Smooth muscle cell (in vitro differentiated cells): ENCODE data around the gene MAP7D3. TPM values are rescaled to one million over a fixed set of nuclear protein-coding genes. Genes with fewer than 3 reads are reported as not detected.

Experiments used
- DNase-seq: peaks from one replicate; lab custom pipeline; 2025; ENCODE audit not compliant: unreplicated experiment; lab: John Stamatoyannopoulos, UW
- H2AFZ ChIP-seq: fragments of 200-600 bp; sonication (generic); 2 replicates; pipeline ENCODE4 v1.6.0; 2016; ENCODE audit warnings: antibody characterized with exemption, low read depth, mild to moderate bottlenecking
- H3F3A ChIP-seq: fragments of 200-600 bp; sonication (generic); 2 replicates; pipeline ENCODE4 v1.6.0; 2017; ENCODE audit warnings: antibody characterized with exemption, low read depth
- H3K27ac ChIP-seq: fragments of 200-600 bp; sonication (generic); 2 replicates; pipeline ENCODE4 v1.5.1; 2016; ENCODE audit warnings: low read depth, mild to moderate bottlenecking
- H3K27me3 ChIP-seq: fragments of 200-600 bp; sonication (generic); 2 replicates; pipeline ENCODE4 v1.6.1; 2016; ENCODE audit warnings: low read depth, mild to moderate bottlenecking
- H3K36me3 ChIP-seq: fragments of 200-600 bp; sonication (generic); 2 replicates; pipeline ENCODE4 v1.5.1; 2016; ENCODE audit warnings: low read depth
- H3K4me1 ChIP-seq: fragments of 200-600 bp; sonication (generic); 2 replicates; pipeline ENCODE4 v1.5.1; 2016; ENCODE audit warnings: low read depth
- H3K4me2 ChIP-seq: fragments of 200-600 bp; sonication (generic); 2 replicates; pipeline ENCODE4 v1.6.0; 2016; ENCODE audit warnings: mild to moderate bottlenecking
- H3K4me3 ChIP-seq: fragments of 200-600 bp; sonication (generic); 2 replicates; pipeline ENCODE4 v1.5.1; 2016; ENCODE audit warnings: mild to moderate bottlenecking
- H3K79me2 ChIP-seq: fragments of 200-600 bp; sonication (generic); 2 replicates; pipeline ENCODE4 v1.6.0; 2016; ENCODE audit warnings: low read depth, mild to moderate bottlenecking
- H3K9ac ChIP-seq: fragments of 200-600 bp; sonication (generic); 2 replicates; pipeline ENCODE4 v1.6.0; 2016; ENCODE audit warnings: low read depth
- H3K9me3 ChIP-seq: fragments of 200-600 bp; sonication (generic); replicated peaks from 2 replicates; pipeline ENCODE4 v1.5.1; 2016; ENCODE audit warnings: low read depth
- H4K20me1 ChIP-seq: fragments of 200-600 bp; sonication (generic); 2 replicates; pipeline ENCODE4 v1.6.0; 2016; ENCODE audit warnings: low read depth
- CTCF ChIP-seq: fragments of 200-600 bp; sonication (generic); IDR thresholded peaks from 2 replicates; pipeline ENCODE4 v1.5.1; 2017; ENCODE audit warnings: borderline replicate concordance, mild to moderate bottlenecking, antibody characterized with exemption; ENCODE audit not compliant: insufficient read depth, poor library complexity, severe bottlenecking
- WGBS: methylation state at CpG from one replicate; pipeline ENCODE4 v1.1.7; 2016; ENCODE audit warnings: low lambda C conversion rate; 5-methylcytosine and 5-hydroxymethylcytosine counted together
- polyA plus RNA-seq: library from polyadenylated mRNA; unstranded; fragments of >200 nt; fragmentation: Nextera tagmentation; extraction: Ambion mirVana; gene quantifications from 2 replicates; pipeline ENCODE4 v1.2.1, GENCODE V29; 2016
- total RNA-seq: library from RNA; depleted of rRNA; stranded (reverse); fragments of >200 nt; gene quantifications from 2 replicates; pipeline ENCODE4 v1.2.3, GENCODE V29; 2014

MAP7D3 gene
- total and polyA plus RNA-seq, 2 experiments from 2014 or later, result 8.1 to 9.3 TPM

GRCh38 chrX:136268051-136269048, 17.1 kb upstream of the MAP7D3 start:
- Histone ChIP-seq H3K36me3 (no peaks in the 10 kb centered on the region), H3K27ac (no peak overlapping the region), H3K4me1 (no peaks in the 10 kb centered on the region), H3F3A (no peaks in the 10 kb centered on the region), H3K9me3 (no peaks in the 10 kb centered on the region), H3K9ac (no peak overlapping the region), H2AFZ (no peak overlapping the region), H4K20me1 (no peaks in the 10 kb centered on the region), H3K79me2 (no peaks in the 10 kb centered on the region), H3K27me3 (no peaks in the 10 kb centered on the region), H3K4me3 (no peak overlapping the region), H3K4me2 (no peak overlapping the region)
- WGBS, result 46% methylated on average over 5 of the region's 5 CpGs
- no peak for DNase-seq
- TF ChIP-seq CTCF, result peak; percentile 53

- no peaks in the 10 kb centered on the region for H3F3A ChIP-seq
- H2AFZ ChIP-seq, result no peak overlapping the region
- no peaks in the 10 kb centered on the region for H3K36me3 ChIP-seq
- no peak overlapping the region for H3K27ac ChIP-seq
- H3K9ac ChIP-seq, result no peak overlapping the region
- H3K9me3 ChIP-seq, result no peaks in the 10 kb centered on the region
- no peaks in the 10 kb centered on the region for H3K4me1 ChIP-seq
- H3K4me2 ChIP-seq, result no peak overlapping the region
- TF ChIP-seq CTCF, result no peak
- 62% methylated on average over 1 of the region's 1 CpG for WGBS
- no peaks in the 10 kb centered on the region for H3K27me3 ChIP-seq
- no peak for DNase-seq
- no peaks in the 10 kb centered on the region for H3K79me2 ChIP-seq
- no peak overlapping the region for H3K4me3 ChIP-seq
- no peaks in the 10 kb centered on the region for H4K20me1 ChIP-seq
Observed at GRCh38 chrX:136266828-136267227, 15.6 kb upstream of the MAP7D3 start.

- WGBS, result 62% methylated on average over 7 of the region's 7 CpGs
- Histone ChIP-seq H3K36me3 (no peaks in the 10 kb centered on the region), H3K9me3 (no peaks in the 10 kb centered on the region), H3K4me2 (no peak overlapping the region), H3K27ac (no peak overlapping the region), H3K79me2 (no peaks in the 10 kb centered on the region), H2AFZ (no peak overlapping the region), H4K20me1 (no peaks in the 10 kb centered on the region), H3K27me3 (no peaks in the 10 kb centered on the region), H3F3A (no peaks in the 10 kb centered on the region), H3K9ac (no peak overlapping the region), H3K4me1 (no peaks in the 10 kb centered on the region), H3K4me3 (no peak overlapping the region)
- DNase-seq, result no peak
- no peak for TF ChIP-seq CTCF
Observed at GRCh38 chrX:136262812-136263315, 11.7 kb upstream of the MAP7D3 start.
